Midbrain (tissue), 1 donor: ENCODE measurements around the gene FASTK.
"Not testable (repeated sequence)": the region's sequence is repeated elsewhere in the genome, so short reads cannot be mapped to it uniquely, and the experiment has no call there.

Experiments used
- DNase-seq: peaks from one replicate; lab custom pipeline; 2025; lab: John Stamatoyannopoulos, UW

FASTK gene

GRCh38 chr7:151046603-151047573, 33.7 kb downstream of the FASTK start:
- DNase-seq: no peak

DNA sequence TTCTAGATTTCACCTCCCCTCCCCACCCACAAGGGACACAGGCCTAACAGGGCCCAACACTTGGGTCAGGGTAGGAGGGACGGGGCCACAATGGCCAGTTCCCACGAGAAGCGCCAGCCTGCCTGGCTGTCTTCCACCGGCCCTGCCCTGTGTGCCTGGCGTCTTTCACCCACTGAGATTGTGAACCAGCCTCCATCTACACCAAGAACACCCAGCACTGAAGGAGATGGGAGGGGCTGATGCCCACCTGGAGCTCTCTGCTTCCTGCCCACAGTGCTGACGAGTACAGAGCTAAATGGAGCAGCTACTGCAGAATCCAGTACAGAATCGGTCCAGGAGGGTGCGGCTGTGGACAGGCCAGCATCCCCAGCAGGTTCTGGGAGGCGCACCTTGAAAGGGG, 34.6 kb downstream of the FASTK start:
- no peak for DNase-seq

GRCh38 chr7:151045262-151045661, 35.3 kb downstream of the FASTK start:
- no peak for DNase-seq

- no peak for DNase-seq
These were observed 36.6 kb downstream of the FASTK start for GRCh38 chr7:151043959-151044358.

- DNase-seq: not testable (repeated sequence)
These were observed 37.2 kb downstream of the FASTK start for GRCh38 chr7:151043449-151043848.

DNA sequence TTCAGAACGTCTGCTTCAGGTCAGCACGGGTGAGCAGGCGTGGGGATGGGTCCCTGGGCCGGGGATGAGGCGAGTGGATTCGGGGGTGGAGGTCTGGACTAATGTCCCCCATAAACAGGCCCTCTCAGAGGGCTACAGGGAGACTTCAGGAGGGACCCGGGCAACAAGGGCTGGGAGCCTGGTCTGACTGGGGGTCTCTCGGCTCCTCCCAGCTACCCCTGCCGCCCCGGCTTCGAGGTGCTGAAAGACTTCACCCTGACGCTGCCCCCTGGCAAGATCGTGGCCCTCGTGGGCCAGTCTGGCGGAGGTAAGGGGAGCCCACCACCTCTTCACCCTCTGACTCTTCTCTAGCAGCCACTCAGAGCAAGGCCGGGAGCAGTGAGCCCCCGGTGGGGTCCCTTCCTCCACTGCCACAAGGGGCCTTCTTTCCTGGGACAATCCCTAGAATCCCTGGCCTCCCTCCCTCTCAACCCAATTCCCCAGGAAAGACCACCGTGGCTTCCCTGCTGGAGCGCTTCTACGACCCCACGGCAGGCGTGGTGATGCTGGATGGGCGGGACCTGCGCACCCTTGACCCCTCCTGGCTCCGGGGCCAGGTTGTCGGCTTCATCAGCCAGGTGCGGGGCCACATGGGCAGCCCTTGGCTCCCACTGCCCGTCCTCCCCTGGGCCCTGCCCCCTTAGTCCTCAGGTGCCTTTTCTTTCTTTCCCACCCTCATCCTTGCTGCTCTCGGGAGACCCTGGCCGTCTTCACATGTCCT, 39.8 kb downstream of the FASTK start:
- no peak for DNase-seq

DNA sequence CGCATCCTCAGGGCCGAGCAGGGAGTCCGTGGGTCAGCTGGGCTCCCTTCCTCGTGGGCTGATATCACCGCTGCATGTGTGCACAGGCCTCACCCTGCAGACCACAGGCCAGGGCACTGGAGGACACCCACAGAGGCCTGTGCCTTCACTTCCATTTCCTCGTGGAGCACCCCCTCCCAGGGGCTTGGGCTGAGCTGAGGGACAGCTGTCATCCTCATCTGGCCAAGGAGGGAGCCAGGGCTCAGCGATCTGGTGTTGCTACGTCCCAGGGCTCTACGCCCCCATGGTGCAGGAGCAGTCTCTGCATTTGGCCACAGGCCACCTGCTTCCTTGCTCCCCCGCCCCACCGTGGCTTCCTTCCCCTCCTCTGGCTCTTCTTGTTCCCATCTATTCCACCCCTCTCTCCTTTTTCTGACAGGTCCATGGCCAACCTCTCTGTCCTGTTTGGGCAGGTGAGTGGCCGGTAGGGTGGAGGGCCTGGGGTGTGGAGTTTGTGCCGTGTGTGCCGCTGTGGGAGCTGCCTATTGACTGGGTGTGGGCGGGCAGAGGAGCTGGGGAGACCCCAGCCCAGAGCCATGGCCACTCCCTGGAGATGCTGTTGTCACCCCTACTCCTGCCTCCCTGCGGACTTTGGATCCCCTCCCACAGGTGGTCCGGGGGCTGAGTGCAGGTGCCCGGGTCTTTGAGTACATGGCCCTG, 40.6 kb downstream of the FASTK start:
- no peak for DNase-seq

GRCh38 chr7:151038951-151039849, 41.4 kb downstream of the FASTK start:
- no peak for DNase-seq

DNA sequence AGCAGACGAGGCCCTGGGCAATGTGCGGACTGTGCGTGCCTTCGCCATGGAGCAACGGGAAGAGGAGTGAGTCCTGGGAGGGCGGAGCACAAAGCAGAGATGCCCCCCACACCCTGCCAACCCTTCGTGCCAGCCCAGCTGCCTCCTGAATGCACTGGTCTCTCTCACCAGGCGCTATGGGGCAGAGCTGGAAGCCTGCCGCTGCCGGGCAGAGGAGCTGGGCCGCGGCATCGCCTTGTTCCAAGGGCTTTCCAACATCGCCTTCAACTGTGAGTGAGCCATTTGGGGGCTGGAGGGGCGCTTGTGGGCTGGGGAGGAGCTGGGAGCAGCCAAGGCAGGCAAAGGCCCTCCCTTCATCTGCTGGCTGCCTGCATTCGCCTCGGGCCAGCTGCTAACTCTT, 44.7 kb downstream of the FASTK start:
- DNase-seq: no peak

DNA sequence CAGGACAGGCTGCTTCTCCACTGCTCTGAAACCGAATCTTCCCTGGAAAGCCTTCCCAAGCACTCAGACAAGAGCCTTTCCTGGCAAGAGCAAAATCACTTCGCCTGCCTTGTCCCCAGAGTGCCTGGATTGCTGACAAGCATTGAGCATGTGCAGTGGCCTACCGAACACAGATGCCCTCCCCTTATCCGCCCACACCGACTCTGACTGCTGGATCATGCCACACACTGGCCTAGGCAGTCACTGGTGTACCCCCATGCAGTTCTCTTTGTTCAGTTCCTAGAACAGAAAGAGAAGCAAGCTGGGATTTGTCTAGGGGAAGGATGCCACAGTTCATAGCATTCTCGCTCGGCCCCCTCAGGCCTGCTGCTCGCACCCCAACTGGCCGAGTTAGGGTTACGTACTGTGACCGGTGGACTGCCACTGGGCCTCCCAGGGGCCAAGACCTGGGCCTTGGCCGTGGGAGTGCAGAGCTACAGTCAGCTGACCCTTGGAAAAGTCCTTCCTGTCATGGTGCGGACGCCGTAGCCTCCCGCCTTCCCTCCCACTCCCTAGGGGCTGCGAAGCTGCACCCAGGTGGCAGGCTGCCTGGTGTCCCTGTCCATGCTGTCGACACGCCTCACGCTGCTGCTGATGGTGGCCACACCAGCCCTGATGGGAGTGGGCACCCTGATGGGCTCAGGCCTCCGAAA, 45.4 kb downstream of the FASTK start:
- DNase-seq: no peak

DNA sequence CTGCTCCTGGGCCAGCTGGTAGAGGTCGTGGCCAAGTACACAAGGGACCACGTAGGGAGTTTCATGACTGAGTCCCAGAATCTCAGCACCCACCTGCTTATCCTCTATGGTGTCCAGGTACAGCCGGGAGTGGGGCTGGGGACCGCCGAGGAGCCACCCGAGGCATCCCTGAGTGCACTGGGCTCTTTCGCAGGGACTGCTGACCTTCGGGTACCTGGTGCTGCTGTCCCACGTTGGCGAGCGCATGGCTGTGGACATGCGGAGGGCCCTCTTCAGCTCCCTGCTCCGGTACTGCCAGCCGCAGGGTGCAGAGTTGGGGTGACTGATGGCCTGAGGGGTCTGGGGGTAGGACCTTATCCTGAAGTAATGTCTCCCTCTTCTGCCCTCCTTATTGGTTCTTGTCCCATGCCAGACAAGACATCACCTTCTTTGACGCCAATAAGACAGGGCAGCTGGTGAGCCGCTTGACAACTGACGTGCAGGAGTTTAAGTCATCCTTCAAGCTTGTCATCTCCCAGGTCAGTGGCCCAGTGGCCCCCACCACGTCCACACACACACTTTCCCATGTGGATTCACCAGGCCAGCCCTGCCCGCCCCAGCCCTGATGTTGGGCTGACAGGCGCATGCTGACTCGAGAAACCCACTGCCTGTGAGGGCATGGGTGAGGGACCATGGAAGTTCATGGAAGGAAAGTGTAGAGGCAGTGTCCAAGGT, 46.1 kb downstream of the FASTK start:
- no peak for DNase-seq

DNA sequence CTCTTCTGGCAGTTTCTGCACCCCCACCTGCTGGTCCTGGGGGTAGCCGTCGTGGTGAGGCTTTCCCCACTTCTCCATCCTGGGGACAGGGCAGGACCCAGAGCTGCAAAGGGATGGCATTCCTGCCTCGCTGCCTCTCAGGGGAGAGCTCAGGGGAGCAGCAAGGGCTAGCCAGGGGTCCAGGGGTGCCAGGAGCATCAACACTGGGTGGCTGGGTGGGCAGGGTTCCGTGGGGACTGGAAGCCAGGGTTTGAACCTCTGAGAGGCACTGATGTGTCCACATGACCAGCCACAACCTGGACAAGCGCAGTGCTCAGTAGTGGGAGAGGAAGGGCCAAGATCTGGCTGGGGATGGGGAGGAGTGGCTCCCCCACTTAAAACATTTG, 46.8 kb downstream of the FASTK start:
- DNase-seq: no peak

GRCh38 chr7:151032936-151033863, 47.4 kb downstream of the FASTK start:
- no peak for DNase-seq

- DNase-seq: no peak
These were observed 49.6 kb downstream of the FASTK start for GRCh38 chr7:151031011-151031410.

DNA sequence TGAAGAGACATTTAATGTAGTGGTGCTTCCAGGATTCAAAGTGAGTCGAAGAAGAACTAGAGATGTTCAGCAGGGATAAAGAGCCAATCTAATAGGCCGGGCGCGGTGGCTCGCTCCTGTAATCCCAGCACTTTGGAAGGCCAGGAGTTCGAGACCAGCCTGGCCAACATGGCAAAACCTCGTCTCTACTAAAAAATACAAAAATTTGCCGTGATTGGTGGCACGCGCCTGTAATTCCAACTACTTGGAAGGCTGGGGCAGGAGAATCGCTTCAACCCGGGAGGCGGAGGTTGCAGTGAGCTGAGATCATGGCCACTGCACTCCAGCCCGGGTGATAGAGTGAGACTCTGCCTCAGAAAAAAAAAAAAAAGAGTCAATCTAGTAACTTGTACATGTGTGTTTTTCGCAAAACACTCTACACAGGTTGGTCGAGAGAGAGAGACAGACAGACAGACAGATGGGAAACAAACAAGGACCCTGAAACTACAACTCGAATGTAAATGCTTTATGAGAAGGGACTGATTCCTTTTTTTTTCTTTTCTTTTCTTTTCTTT, 51.6 kb downstream of the FASTK start:
- DNase-seq: no peak

- peak; percentile 99 for DNase-seq
These were observed 52.3 kb downstream of the FASTK start, which contains the start of gene ABCB8 for GRCh38 chr7:151028131-151028947. ABCB8 (plus strand) TSS chr7:151028450; CDS start chr7:151028516, 66 bp downstream.

GRCh38 chr7:151027728-151028130, 52.9 kb downstream of the FASTK start:
- not testable (repeated sequence) for DNase-seq
